Glutamatergic neuron (in vitro differentiated cells): Measurements from ENCODE around the gene C2orf69. TPM values are rescaled to one million over a fixed set of nuclear protein-coding genes. Genes with fewer than 3 reads are reported as not detected.

Source experiments
- DNase-seq: peaks from one replicate; pipeline ENCODE4 v3.0.0; 2022
- H3K27ac Mint-ChIP-seq: one replicate; pipeline ENCODE4 v1.8.0; 2020; ENCODE audit warnings: mild to moderate bottlenecking, mixed read lengths, inconsistent platforms; ENCODE audit not compliant: unreplicated experiment
- H3K27me3 Mint-ChIP-seq: one replicate; pipeline ENCODE4 v1.8.0; 2020; ENCODE audit warnings: mild to moderate bottlenecking, moderate library complexity, mixed read lengths, inconsistent platforms; ENCODE audit not compliant: unreplicated experiment
- H3K36me3 Mint-ChIP-seq: one replicate; pipeline ENCODE4 v1.8.0; 2020; ENCODE audit warnings: mild to moderate bottlenecking, mixed read lengths, inconsistent platforms; ENCODE audit not compliant: unreplicated experiment
- H3K4me1 Mint-ChIP-seq: one replicate; pipeline ENCODE4 v1.8.0; 2020; ENCODE audit warnings: mild to moderate bottlenecking, low read depth, mixed read lengths, inconsistent platforms; ENCODE audit not compliant: unreplicated experiment
- H3K4me3 Mint-ChIP-seq: one replicate; pipeline ENCODE4 v1.8.0; 2020; ENCODE audit warnings: mild to moderate bottlenecking, mixed read lengths, inconsistent platforms; ENCODE audit not compliant: unreplicated experiment
- H3K9me3 Mint-ChIP-seq: one replicate; pipeline ENCODE4 v1.8.0; 2020; ENCODE audit warnings: mild to moderate bottlenecking, moderate library complexity, mixed read lengths, inconsistent platforms; ENCODE audit not compliant: unreplicated experiment
- total RNA-seq: library from RNA; stranded (reverse); fragmentation: NEBNext Ultra II Directional; extraction: Animal tissue kit (Norgen Biotek cat#: 25700); gene quantifications from one replicate; pipeline ENCODE4 v1.2.1, GENCODE V29; 2021; ENCODE audit not compliant: unreplicated experiment
- TF ChIP-seq, protein P1 (sequence below): fragments of 200-600 bp; sonication (generic); IDR thresholded peaks from one replicate; pipeline ENCODE4 v1.5.0; 2021; ENCODE audit not compliant: partially characterized antibody, unreplicated experiment

The C2orf69 gene
- total RNA-seq, 1 donor from 2014 or later = 27.3 TPM

DNA sequence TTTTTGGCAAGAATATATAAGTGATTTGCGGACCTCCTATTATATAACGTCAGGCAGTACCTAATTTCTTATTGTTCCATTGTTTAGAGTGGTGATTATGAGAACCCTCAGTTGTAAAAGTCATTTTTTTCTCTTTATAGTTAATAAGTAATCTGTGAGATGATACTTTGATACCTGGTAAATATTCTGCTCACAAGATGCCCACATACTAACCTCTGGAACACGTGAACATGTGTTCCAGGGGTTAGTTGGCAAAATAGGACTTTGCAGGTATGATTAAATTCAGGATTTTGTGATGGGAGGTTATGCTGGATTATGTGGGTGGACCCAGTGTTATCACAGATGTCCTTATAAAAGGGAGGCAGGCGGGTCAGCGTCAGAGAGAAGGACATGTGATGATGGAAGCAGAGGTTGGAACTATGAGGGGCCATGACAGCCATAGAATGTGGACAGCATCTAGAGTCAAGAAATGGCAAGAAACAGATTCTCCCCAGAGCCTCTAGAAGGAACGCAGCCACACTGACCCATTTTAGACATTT is 61.1 kb downstream of the C2orf69 start:
- no peaks in the 10 kb centered on the region for H3K9me3 Mint-ChIP-seq
- H3K4me1 Mint-ChIP-seq = no peaks in the 10 kb centered on the region
- TF ChIP-seq, protein P1, sequence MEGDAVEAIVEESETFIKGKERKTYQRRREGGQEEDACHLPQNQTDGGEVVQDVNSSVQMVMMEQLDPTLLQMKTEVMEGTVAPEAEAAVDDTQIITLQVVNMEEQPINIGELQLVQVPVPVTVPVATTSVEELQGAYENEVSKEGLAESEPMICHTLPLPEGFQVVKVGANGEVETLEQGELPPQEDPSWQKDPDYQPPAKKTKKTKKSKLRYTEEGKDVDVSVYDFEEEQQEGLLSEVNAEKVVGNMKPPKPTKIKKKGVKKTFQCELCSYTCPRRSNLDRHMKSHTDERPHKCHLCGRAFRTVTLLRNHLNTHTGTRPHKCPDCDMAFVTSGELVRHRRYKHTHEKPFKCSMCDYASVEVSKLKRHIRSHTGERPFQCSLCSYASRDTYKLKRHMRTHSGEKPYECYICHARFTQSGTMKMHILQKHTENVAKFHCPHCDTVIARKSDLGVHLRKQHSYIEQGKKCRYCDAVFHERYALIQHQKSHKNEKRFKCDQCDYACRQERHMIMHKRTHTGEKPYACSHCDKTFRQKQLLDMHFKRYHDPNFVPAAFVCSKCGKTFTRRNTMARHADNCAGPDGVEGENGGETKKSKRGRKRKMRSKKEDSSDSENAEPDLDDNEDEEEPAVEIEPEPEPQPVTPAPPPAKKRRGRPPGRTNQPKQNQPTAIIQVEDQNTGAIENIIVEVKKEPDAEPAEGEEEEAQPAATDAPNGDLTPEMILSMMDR = no peak
- H3K27me3 Mint-ChIP-seq = no peaks in the 10 kb centered on the region
- no peak overlapping the region for H3K4me3 Mint-ChIP-seq
- no peak for DNase-seq
- no peak overlapping the region for H3K27ac Mint-ChIP-seq
- H3K36me3 Mint-ChIP-seq = no peaks in the 10 kb centered on the region

DNA sequence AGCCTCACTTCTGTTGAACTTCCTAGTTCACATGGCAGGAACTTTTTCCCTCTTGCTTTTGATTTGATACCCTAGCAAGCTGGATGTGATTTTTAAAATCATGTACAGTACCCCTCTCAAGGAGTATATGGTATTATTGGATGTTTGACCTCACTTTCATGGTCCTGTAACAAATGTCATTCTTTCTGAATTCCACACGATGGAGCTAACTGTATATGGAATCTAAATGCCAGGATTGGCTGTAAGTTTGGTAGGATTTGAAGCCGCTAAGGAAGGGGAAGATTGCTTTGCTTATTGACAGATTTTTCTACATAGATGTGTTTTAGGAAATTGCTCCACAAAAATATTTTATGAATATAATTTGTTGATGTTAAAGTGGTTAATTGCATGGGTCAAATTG is 62.6 kb downstream of the C2orf69 start:
- no peak overlapping the region for H3K4me3 Mint-ChIP-seq
- no peak for DNase-seq
- TF ChIP-seq, protein P1 = peak; percentile 50

DNA sequence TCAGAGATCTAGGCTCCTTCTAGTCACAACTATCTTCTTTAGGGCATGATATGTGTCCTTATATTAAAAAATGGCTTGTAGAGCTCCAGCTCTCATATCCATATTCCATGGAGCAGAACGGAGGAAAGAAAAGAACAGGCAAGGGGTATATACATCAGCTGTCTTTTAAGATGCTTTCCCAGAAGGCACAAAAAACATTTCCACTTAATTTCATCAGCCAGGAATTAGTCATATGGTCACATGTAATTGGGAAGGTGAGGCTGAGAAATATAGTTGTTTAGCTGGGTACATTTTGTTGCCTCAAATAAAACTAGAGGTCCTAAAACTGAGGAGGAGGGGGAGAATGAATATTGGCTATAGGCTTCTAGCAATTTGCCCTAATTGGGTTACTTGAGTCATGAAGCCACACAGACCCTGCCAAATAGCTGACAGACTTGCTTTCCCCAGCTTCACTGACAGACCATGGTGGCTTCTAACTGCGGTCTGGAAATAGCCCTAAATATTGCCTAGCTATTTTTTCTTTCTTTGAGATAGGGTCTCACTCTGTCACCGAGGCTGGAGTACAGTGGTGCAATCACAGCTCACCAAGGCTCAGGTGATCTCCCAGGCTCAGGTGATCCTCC is 64.3 kb downstream of the C2orf69 start:
- TF ChIP-seq, protein P1 = no peak
- no peak for DNase-seq
- Mint-ChIP-seq H3K9me3 (no peaks in the 10 kb centered on the region), H3K36me3 (no peaks in the 10 kb centered on the region), H3K4me3 (no peak overlapping the region), H3K27me3 (no peaks in the 10 kb centered on the region), H3K4me1 (peaks cover 5% of the 10 kb centered on the region), H3K27ac (no peak overlapping the region)

More for the DNA sequence above, 62.6 kb downstream of the C2orf69 start:
- Mint-ChIP-seq H3K27me3 (no peaks in the 10 kb centered on the region), H3K36me3 (no peaks in the 10 kb centered on the region), H3K27ac (no peak overlapping the region), H3K4me1 (no peaks in the 10 kb centered on the region), H3K9me3 (no peaks in the 10 kb centered on the region)

Other genes with a start within 250 kb of the C2orf69 start
- 0.74 TPM for gene FTCDNL1, start 60.1 kb upstream of the C2orf69 start, total RNA-seq
- gene TYW5, start 44.2 kb downstream of the C2orf69 start, total RNA-seq = 8.5 TPM
- 18.1 TPM for gene MAIP1, start 44.3 kb downstream of the C2orf69 start, total RNA-seq